HG02870 (cell line): ENCODE data around the gene EVA1C.
"Not testable (repeated sequence)": the region's sequence is repeated elsewhere in the genome, so short reads cannot be mapped to it uniquely, and the experiment has no call there.

Experiments
- ATAC-seq: cut with Tn5 transposase; IDR thresholded peaks from one replicate; pipeline ENCODE4 v1.9.1; 2021; ENCODE audit warnings: mild to moderate bottlenecking, moderate library complexity; ENCODE audit not compliant: unreplicated experiment

EVA1C gene

DNA sequence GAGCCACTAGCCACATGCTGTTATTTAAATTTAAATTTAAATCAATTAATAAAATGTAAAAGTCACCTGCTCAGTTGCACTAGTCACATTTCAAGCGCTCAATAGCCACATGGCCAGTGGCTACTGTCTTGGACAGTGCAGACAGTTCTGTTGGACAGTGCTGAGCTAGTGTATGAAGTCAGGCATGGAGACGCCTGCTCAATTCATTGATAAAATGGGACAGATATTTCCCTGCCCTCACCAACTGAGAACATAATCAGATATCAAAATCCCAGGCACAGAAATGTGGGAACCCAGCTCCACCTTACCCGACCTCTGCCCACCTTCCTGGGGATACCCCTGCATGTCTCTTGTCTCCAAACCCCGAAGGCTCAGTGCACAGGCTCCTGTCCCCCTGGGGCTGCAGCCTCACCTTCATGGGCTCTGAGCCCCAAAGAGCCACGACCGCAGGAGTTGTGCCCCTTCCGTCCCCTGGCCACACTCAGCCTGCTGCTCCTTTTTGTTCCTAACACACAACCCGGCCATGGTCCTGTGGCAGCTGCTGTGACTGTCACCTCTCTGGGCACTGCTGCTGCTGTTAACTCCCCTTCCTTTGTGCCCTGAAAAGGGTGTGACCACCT is 109.3 kb downstream of the EVA1C start:
- ATAC-seq: no peak

DNA sequence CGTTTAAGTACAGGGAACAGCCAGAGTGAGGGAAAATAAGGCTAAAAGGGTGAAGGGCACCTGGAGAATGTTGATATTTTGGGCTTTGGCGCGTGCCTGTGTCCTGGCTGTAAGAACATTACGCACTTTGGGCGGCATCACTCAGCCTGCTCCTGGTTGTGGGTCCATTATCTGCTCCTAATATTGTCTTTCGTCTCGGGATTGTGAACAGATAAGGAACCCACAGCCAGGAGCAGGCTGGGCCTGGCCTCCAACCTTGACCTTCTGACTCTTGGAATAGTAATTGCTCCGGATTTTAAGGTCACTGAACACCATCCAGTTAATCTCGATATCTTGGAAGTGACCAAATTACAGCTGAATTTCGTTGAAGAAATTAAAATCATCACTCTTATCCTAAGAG is 111.0 kb downstream of the EVA1C start:
- ATAC-seq: no peak

DNA sequence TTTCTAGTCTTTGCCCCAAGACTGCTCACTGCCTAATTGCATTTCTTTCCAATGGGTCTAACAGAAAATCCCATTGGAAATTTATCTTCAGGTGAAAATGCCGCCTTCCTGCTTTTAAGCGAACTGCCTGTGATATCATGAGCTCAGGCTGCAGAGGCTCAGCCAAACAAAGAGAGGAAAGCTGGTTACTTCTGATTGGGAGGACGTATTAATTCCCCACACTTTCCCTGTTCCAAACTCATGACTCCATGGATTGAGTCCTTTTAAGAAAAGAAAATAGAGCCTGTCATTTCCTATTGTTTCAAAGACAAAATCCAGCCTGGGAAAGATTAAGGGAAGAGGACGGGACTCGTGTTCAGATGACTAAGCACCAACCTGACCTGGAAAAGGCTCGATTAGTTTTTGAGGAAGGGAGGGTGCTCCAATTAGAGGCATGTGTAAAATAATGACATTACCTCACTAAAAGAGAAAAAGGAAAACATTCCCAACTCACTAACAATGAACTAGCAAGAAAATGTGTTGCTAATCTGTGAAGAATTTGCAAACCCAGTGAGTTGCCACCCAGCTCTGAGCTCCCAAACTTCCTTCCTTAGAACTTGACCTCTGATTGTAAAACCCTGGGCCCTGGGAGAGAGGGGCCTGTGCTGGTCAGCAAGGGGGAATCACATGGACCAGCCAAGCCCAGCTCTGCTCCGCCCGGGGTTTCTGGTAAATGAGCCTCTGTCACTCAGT is 111.6 kb downstream of the EVA1C start:
- no peak for ATAC-seq

DNA sequence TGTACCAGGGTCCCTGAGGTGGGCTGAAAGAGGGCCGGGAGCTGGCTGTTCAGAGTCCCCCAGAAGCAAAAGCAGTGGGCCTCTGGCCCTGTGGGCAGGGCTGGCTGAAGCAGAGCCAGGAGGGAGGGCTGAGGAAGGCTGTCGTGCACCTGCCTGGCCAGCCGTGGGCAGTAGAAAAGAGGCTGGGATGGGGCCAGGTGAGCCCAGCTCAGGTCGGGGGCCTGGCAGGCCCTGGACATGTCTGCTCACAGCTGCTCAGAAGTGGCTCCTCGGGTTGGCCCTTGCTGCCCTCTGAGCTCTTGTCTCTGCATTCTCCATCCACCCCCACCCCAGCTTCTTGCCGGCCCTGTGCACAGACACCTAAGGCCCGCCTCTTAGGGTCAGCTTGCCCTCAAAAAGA is 112.8 kb downstream of the EVA1C start:
- ATAC-seq: no peak

DNA sequence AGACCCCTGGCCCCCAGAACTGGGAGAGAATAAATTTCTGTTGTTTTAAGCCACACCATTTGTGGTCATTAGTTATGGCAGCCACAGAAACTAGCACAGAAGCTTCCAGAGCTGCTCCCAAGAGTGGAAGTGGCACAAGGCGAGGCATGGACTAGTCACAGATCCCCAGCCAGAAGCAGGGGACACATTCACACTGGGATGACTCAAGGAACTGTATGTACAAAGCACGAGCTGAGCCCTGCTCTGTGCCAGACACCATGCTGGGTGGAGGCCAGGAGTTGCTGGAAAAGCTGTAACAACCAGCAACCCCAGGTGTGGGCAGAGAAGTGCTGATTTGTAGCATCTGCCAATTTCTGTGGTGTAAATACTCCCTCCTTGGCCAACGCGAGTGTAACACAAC is 117.2 kb downstream of the EVA1C start:
- ATAC-seq: no peak

DNA sequence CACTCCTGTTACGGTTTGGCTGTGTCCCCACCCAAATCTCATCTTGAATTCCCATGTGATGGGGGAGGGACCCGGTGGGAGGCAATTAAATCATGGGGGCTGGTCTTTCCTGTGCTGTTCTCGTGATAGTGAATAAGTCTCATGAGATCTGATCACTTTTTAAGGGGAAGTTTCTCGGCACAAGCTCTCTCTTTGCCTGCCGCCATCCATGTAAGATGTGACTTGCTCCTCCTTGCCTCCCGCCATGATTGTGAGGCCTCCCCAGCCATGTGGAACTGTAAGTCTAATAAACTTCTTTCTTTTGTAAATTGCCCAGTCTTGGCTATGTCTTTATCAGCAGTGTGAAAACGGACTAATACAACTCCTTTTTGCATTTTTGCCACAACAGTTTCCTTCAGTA is 118.3 kb downstream of the EVA1C start:
- not testable (repeated sequence) for ATAC-seq

DNA sequence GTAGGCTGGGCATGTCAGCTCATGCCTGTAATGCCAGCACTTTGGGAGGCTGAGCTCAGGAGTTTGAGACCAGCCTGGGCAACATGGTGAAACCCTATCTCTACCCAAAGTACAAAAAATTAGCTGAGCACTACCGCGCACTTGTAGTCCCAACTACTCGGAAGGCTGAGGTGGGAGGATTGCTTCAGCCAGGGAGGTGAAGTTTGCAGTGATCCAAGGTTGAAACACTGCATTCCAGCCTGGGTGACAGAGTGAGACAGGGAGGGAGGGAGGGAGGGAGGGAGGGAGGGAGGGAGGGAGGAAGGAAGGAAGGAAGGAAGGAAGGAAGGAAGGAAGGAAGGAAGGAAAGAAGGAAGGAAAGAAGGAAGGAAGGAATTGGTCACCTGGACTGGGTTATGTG is 119.1 kb downstream of the EVA1C start:
- ATAC-seq: not testable (repeated sequence)

DNA sequence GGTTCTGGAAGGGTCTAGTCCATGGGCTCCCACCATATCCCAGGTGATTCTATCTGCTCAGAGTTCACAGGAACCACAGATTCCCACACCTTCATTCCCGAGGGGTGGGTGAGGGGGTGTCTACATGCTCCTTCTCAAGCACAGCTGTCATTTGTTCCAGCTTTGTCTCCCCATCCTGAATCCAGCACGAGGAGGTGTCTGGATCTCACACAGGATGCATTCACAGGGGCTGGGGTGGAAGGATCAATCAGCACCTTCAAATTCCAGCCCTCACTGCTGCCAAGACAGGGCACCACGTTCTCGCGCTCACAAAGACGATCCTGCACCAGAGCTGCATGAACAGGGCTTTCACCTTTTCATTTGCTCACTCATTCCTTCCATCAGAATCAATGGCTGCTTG is 120.1 kb downstream of the EVA1C start:
- no peak for ATAC-seq

DNA sequence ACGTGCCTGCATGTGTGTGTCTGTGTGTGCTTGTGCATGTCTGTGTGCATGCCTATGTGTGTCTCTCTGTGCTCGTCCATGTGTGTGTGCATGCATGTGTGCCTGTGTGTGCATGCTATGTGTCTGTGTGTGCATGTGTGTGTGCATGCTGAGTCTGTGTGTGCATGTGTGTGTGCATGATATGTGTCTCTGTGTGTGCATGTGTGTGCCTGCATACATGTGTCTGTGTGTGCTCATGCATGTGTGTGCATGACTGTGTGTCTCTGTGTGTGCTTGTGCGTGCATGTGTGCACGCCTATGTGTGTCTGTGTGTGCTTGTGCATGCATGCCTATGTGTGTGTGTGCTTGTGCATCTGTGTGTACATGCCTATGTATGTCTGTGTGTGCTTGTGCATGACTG is 120.5 kb downstream of the EVA1C start:
- no peak for ATAC-seq

DNA sequence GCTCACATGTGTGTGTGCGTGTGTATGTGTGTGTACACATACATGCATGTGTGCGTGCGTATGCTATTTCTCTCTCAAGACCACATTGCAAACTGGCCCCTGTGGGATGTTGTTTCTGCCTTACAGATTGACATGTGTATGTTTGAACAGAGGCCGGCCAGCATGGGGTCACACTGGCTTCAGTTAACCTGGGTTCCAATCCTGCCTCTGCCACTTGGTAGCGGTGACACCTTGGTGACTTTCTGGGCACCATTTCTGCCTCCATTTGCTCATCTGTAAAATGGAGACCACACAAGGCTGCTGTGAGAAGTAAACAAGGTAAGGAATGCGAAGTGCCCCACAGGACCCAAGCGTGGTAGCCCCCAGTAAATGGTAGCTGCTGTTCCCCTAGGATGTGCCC is 121.1 kb downstream of the EVA1C start:
- ATAC-seq: no peak

DNA sequence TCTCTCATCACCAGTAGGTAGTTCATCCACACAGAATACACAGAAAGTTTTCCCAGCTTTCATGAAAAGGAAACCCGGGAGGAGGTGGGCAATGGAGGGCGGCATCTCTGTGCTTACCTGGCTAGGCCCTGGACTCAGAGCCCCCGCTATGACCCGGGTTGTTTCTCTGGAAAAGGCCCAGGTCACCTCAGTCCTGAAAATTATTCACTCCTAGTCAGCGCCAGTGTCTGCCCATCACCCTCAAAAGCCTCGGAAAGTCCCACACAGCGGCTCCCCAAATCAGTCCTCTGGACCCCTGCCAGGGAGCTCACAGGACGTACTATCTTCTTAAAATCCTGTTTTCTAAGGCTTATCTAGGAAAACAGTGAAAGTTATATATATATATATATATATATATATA is 121.6 kb downstream of the EVA1C start:
- ATAC-seq: no peak

DNA sequence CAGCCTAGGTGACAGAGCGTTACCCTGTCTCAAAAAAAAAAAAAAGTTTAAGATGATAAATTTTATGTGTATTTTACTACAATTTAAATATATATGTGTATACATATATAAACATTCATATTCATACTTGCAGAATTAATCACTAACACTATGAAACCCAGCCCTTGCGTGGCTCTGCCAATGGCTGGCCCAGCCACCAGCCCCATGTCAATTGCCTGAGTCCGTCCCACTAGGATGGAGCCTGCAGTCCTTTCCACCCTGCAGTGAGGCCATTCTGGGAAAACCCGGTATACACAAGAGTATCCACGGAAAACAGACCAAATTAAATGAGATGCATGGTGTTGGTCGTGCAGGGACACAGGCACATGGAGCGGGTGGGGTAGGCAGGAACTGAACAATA is 123.1 kb downstream of the EVA1C start:
- no peak for ATAC-seq

DNA sequence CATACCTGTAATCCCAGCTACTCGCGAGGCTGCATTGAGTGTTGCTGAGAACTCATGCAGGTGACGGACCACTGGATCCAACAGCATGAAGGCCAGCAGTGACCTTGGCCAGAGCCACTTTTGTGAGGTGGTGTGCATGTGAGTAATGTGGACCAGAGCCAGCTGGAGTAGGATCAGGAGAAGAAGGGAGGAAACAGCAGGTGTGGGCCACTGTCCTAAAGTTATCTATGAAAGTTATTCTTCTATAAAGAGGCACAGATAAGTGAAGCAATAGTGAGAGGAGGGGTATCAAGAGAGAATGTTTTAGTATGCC is 125.0 kb downstream of the EVA1C start:
- ATAC-seq: no peak

DNA sequence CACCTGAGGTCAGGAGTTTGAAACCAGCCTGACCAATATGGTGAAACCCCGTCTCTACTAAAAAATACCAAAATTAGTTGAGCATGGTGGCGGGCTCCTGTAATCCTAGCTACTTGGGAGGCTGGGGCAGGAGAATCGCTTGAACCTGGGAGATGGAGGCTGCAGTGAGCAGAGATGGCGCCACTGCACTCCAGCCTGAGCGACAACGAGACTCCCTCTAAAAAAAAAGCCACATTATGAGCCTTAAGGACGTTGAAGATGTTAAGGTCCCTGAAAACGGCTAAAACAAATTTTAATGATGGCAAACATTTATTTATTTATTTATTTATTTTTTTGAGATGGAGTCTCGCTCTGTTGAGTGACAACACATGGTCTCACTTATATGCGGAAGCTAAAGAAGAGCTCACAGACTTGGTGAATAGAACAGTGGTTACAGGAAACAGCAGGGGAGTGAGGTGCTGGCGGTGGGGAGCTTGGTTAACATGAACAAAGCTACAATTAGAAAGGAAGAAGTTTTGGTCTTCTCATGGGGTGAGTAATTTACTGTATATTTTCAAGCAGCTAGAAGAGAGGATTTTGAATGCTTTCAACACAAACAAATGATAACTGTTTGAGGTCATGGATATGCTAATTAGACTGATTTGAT is 125.8 kb downstream of the EVA1C start:
- no peak for ATAC-seq

DNA sequence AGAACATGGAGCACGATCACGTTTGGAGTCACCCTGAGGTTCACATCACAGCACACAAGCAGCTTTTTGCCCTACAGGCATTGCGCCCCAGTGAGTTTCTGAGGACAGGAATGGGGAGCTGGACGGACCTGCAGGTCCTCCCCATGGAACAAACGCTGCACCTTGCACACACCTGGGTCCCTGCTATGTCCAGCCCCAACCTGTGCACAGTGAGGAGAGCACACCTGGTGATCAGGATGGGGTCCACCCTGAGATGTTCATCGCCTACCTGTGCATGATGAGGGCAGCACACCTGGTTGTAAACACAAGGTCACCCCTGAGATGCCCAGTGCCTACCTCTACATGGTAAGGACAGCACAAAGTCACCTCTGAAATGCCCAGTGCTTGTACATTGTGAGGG is 126.9 kb downstream of the EVA1C start:
- ATAC-seq: no peak

DNA sequence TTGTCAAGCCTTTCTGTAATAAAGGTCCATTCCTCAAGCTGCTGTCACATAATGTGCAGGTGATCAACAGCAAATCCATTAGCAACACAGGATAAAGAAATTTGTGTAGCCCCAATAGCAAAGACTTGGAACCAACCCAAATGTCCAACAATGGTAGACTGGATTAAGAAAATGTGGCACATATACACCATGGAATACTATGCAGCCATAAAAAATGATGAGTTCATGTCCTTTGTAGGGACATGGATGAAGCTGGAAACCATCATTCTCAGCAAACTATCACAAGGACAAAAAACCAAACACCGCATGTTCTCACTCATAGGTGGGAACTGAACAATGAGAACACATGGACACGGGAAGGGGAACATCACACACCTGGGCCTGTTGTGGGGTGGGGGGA is 130.6 kb downstream of the EVA1C start:
- ATAC-seq: not testable (repeated sequence)

DNA sequence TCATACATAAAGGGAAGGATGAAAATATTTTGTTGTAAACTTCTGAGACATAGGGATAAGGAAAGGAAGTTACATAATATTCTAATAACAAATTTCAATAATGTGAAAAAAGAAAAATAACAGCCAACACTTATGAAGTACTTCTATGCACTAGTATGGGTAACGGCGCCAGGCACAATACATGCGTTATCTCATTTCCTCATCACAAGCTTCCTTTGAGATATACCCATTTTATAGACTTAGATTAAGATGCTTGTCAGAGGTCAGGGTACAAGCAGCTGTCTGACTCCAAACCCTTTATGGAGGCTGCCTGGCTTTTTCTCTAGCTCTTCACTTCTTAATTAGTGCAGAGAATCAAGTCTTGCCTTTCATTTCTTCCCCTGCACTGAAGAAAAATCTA is 131.5 kb downstream of the EVA1C start:
- no peak for ATAC-seq

DNA sequence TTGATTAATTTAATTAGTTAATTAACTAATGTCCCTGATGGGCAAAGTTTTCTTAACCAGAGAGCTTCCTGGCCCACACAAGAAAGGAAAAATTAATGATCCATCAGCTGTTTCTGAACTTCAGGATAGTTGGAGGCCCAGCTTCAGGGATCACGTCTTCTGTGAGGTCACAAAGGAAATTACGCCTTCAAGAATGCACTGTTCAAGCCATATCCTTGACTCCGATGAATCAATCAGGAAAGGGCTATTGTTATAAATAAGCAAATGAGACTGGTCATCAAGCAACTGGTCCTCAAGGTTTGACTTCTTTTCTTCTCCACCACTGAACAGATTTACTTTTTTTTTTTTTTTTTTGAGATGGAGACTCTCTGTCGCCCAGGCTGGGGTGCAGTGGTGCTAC is 132.2 kb downstream of the EVA1C start:
- ATAC-seq: no peak

DNA sequence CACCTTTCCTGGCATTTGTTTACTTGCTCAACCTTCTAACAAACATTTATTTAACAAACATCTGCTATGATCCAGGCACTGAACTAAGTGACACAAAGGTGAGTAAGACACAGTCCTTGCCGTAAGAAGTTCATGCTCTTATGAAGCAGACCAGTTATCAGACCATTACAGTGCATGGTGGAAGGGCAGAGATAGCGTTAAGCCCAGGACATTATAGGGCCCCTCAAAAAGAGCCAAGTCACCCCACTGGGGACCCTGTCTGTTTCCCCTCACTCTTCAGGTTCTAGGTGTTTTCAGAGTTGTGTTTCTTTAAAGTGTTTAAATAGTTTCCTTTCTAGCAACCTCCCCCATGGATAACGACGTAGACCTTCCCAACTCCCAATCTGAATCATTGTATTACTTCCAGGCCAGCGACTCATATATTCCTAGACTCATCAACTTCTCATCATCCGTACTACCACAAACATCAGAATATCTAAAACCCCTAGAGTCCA is 133.5 kb downstream of the EVA1C start:
- no peak for ATAC-seq

DNA sequence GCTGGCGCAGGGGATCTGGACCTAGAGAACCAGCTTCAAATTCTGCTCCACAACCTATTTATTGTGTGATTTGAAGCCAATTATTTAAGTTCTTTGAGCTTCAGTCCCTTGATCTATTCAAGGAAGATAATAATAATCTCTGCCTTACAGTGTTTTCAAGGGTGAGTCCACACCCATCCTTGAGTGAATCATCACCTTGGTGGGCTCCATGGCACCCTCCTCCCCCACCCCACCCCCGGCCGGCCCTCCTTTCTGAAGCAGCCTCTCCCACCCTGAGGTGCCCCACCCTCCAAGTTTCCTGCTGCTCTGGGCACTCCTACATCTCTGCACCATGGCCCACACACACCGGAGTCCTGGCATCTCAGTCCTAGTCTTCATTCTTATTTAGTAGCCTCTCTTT is 134.5 kb downstream of the EVA1C start:
- ATAC-seq: no peak

DNA sequence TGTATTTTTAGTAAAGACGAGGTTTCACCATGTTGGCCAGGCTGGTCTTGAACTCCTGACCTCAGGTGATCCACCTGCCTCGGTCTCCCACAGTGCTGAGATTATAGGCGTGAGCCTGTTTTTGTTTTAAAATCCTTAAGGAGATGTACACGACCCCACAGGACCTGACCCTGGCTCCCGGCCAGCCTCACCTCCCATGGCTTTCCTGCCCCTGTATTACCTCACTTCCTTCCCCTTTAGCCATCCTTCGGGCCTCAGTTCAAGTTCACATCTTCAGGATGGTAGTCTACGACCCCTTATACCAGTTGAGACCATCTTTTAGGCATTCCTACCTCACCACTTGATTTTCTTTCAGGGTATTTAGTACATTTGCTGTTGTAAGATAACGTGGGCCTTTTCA is 136.5 kb downstream of the EVA1C start:
- no peak for ATAC-seq

DNA sequence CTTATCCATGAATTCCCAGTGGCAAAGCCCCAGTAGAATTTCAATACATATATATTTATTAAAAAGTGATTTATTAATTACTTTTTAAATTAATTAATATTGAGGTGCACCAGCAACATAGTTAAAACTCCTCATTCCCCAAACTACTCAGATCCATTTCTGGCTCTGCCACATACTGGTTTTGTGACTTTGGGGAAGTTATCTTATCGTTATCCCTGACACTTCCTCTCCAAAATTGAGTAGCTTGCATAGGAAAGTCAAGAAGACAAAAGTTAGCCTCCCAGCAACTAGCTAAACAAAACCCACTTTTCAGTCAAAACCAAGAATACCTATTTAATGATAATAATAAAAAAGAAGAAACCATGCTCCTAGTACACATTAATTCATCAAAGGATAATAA is 136.9 kb downstream of the EVA1C start:
- no peak for ATAC-seq
